Ureter (tissue), 1 donor: Measurements from ENCODE around the gene NDUFB11. TPM values are rescaled to one million over a fixed set of nuclear protein-coding genes. Genes with fewer than 3 reads are reported as not detected.

Experiments
- total RNA-seq: library from RNA; stranded (reverse); gene quantifications from one replicate; pipeline ENCODE4 v1.2.4, GENCODE V29; 2023
- donor health status: DM: yes; HTN: yes; CAD: no.

The NDUFB11 gene
- total RNA-seq, 1 donor from 2014 or later, result 77.2 TPM

Other genes with a start within 250 kb of the NDUFB11 start
- 11.4 TPM for gene JADE3, start 232.3 kb downstream of the NDUFB11 start, total RNA-seq
- gene RGN, start 66.3 kb downstream of the NDUFB11 start, total RNA-seq, result 7.0 TPM
- gene RBM10, start 519 bp upstream of the NDUFB11 start, total RNA-seq, result 38.5 TPM
- 193 TPM for gene UBA1, start 49.1 kb upstream of the NDUFB11 start, total RNA-seq
- 85.4 TPM for gene CDK16, start 74.0 kb upstream of the NDUFB11 start, total RNA-seq
- gene USP11, start 88.3 kb upstream of the NDUFB11 start, total RNA-seq, result 108 TPM
- 0.26 TPM for gene ZNF157, start 225.9 kb upstream of the NDUFB11 start, total RNA-seq